GM18508 (cell line): ENCODE measurements around the gene DGCR2.
"Not testable (repeated sequence)": the region's sequence is repeated elsewhere in the genome, so short reads cannot be mapped to it uniquely, and the experiment has no call there.

Experiments used
- ATAC-seq: cut with Tn5 transposase; IDR thresholded peaks from one replicate; pipeline ENCODE4 v1.9.1; 2021; ENCODE audit warnings: moderate number of reproducible peaks; ENCODE audit not compliant: insufficient read depth, unreplicated experiment

The DGCR2 gene

DNA sequence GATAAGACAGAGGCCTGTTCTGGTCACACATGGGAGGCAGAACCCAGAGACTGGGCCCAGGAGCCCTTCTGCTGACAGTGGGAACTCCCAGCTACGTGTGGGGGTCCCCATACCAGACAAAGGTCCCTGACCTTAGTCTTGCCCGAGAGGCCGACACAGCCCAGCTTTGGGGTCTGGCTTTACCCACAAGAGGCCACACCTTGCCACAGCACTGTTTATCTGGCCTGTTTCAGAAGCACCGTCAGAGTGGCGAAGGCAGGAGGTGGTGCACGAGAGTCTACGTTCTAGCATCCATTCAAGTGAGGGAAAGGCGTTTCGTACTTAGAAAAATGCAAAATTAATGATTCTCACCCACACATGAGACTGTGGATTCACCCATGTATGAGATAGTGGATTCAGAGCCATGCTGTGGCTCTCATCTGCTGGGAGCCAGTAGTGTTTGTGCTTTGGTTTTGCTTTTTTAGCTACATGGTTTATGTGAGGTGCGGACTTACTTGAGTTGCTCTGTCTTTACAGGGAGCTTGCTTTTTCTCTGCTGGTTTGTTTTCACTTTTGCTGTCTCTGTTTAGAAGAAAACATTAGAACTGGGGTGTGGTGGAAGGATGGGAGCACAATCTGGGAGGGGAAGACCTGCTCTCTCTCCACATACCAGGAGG is 129.5 kb downstream of the DGCR2 start:
- no peak for ATAC-seq

- no peak for ATAC-seq
These were observed 130.3 kb downstream of the DGCR2 start for GRCh38 chr22:18991821-18992442.

DNA sequence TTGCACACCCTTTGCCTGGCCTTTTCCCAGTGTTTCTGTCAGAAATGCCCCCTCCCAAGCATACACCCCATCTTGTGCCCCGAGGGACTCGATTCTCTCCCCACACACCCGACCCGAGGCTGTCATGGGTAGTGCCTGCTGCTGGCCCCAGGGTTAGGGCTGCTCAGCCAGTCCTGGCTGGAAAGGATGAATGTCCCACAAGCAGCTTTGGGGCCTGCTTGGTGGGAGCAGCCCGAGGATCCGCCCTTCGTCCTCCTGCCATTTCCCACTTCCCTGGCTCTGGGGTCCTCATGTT is 131.1 kb downstream of the DGCR2 start:
- ATAC-seq, result no peak

DNA sequence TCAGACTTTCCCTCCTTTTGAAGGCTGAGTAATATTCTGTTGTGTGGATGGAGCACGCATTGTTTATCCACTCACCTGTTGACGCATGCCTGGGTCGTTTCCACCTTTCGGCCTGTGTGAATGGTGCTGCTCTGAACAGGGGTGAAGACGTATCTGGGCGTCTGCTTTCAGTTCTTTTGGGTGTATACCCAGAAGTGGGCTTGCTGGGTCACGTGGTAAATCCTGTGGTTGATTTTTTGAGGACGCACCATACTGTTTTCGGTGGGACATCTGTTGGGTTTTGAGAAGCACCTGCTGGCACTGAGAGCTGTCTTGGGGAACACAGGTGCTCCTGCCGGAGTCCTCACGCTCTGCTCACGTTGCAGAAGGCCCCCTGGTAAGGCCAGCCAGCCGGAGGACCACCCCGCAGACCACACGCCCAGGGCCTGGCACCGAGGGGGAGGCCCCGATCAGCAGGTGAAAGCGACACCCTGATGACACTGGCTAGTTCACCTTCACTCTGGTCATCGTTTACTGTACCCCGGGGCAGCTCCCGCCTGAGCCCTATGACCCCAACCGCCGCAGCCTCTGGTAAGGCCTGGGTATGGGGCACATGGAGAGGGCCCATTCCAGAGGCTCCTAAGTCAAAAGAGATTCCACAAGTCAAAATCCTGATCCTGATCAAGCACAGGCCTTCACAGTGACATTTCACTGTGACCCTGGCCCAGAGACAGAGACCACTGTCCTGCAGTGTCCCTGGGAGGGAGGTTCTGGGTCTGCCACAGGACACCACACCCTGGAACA is 131.7 kb downstream of the DGCR2 start:
- no peak for ATAC-seq

DNA sequence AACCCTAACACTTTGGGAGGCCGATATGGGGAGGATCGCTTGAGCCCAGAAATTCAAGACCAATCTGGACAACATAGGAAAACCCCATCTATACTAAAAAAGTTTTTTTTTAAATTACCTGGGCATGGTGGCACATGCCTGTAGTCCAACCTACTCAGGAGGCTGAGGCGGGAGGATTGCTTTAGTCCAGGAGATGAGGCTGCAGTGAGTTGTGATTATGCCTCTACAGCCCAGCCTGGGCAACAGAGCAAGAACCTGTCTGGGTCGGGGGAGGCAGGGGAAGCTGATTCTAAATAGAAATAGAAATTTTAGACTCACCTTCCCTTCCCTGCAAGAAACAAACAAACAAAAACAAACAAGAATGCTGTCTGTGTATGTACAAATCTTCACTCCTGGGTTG is 133.3 kb downstream of the DGCR2 start:
- no peak for ATAC-seq

GRCh38 chr22:18987765-18988164 is 134.4 kb downstream of the DGCR2 start:
- ATAC-seq, result no peak

DNA sequence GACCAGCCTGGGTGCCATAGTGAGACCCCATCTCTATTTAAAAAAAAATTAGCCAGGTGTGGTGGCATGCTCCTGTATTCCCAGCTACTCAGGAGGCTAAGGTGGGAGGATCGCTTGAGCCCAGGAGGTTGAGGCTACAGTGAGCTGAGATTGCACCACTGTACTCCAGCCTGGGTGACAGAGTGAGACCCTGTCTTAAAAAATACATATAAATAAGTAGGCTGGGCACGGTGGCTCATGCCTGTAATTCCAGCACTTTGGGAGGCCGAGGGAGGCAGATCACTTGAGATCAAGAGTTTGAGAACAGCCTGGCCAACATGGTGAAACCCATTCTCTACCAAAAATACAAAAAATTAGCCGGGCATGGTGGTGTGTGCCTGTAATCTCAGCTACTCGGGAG is 135.1 kb downstream of the DGCR2 start:
- not testable (repeated sequence) for ATAC-seq
